Loucy (cell line): ENCODE results near the gene EPYC.

Source experiments
- H2AFZ ChIP-seq: fragments of 200-600 bp; sonication (generic); 2 replicates; pipeline ENCODE4 v1.6.0; 2016; ENCODE audit warnings: antibody characterized with exemption, mild to moderate bottlenecking, low read length, moderate library complexity
- H3F3A ChIP-seq: fragments of 200-600 bp; 2 replicates; pipeline ENCODE4 v1.6.0; 2016; ENCODE audit warnings: antibody characterized with exemption, low read depth, mild to moderate bottlenecking
- H3K27me3 ChIP-seq: fragments of 200-600 bp; sonication (generic); 2 replicates; pipeline ENCODE4 v1.6.1; 2014; ENCODE audit warnings: low read length, mild to moderate bottlenecking; ENCODE audit not compliant: insufficient read depth, poor library complexity, severe bottlenecking
- H3K36me3 ChIP-seq: fragments of 200-600 bp; sonication (generic); 2 replicates; pipeline ENCODE4 v1.6.1; 2016; ENCODE audit warnings: low read length; ENCODE audit not compliant: insufficient read depth
- H3K4me1 ChIP-seq: fragments of 200-600 bp; sonication (generic); 2 replicates; pipeline ENCODE4 v1.5.1; 2014; ENCODE audit warnings: low read length, mild to moderate bottlenecking; ENCODE audit not compliant: insufficient read depth, poor library complexity, severe bottlenecking
- H3K4me2 ChIP-seq: fragments of 200-600 bp; sonication (generic); 2 replicates; pipeline ENCODE4 v1.6.0; 2014; ENCODE audit warnings: antibody characterized with exemption, low read length, low read depth, mild to moderate bottlenecking; ENCODE audit not compliant: poor library complexity, severe bottlenecking
- H3K4me3 ChIP-seq: fragments of 200-600 bp; sonication (generic); 2 replicates; pipeline ENCODE4 v1.5.1; 2014; ENCODE audit warnings: low read length, mild to moderate bottlenecking, mixed read lengths; ENCODE audit not compliant: poor library complexity, severe bottlenecking
- H3K79me2 ChIP-seq: fragments of 200-600 bp; sonication (generic); 2 replicates; pipeline ENCODE4 v1.6.1; 2014; ENCODE audit warnings: low read length; ENCODE audit not compliant: insufficient read depth
- H3K9ac ChIP-seq: fragments of 200-600 bp; sonication (generic); 2 replicates; pipeline ENCODE4 v1.6.0; 2014; ENCODE audit warnings: mild to moderate bottlenecking, low read depth, low read length, moderate library complexity; ENCODE audit not compliant: poor library complexity, severe bottlenecking
- H3K9me2 ChIP-seq: fragments of 200-600 bp; sonication (generic); replicated peaks from 2 replicates; pipeline ENCODE4 v1.6.1; 2016; ENCODE audit warnings: low read depth, low read length, mixed read lengths
- H3K9me3 ChIP-seq: fragments of 200-600 bp; sonication (generic); 2 replicates; pipeline ENCODE4 v1.6.1; 2014; ENCODE audit warnings: mild to moderate bottlenecking, antibody characterized with exemption, low read length, low read depth; ENCODE audit not compliant: insufficient read depth
- H4K20me1 ChIP-seq: fragments of 200-600 bp; sonication (generic); 2 replicates; pipeline ENCODE4 v1.6.0; 2014; ENCODE audit warnings: antibody characterized with exemption, low read length, mild to moderate bottlenecking; ENCODE audit not compliant: insufficient read depth, poor library complexity, severe bottlenecking
- CTCF ChIP-seq: fragments of 200-600 bp; sonication (generic); conservative IDR thresholded peaks from 2 replicates; pipeline ENCODE4 v1.5.1; 2014; ENCODE audit warnings: mild to moderate bottlenecking, antibody characterized with exemption, low read length
- EZH2phosphoT487 ChIP-seq: fragments of 200-600 bp; IDR thresholded peaks from 2 replicates; pipeline ENCODE4 v1.6.1; 2018; ENCODE audit warnings: antibody characterized with exemption, mild to moderate bottlenecking, moderate library complexity, borderline replicate concordance

EPYC gene

GRCh38 chr12:91019455-91019854 lies 14.7 kb upstream of the EPYC start:
- Histone ChIP-seq H3K9ac (no peak overlapping the region), H3F3A (no peaks in the 10 kb centered on the region), H3K36me3 (no peaks in the 10 kb centered on the region), H3K9me2 (no peaks in the 10 kb centered on the region), H3K4me1 (no peaks in the 10 kb centered on the region), H3K9me3 (no peaks in the 10 kb centered on the region), H3K4me3 (no peak overlapping the region), H2AFZ (no peak overlapping the region), H4K20me1 (no peaks in the 10 kb centered on the region), H3K79me2 (no peaks in the 10 kb centered on the region), H3K4me2 (no peak overlapping the region), H3K27me3 (no peaks in the 10 kb centered on the region)
- TF ChIP-seq CTCF: no peak
- TF ChIP-seq EZH2phosphoT487: no peak

- TF ChIP-seq EZH2phosphoT487 (no peak), CTCF (no peak)
- H3K27me3 ChIP-seq: no peaks in the 10 kb centered on the region
- H3K4me3 ChIP-seq: no peak overlapping the region
- H3K36me3 ChIP-seq: no peaks in the 10 kb centered on the region
- H3K4me1 ChIP-seq: no peaks in the 10 kb centered on the region
- no peak overlapping the region for H3K4me2 ChIP-seq
- H4K20me1 ChIP-seq: no peaks in the 10 kb centered on the region
- H3K9me2 ChIP-seq: no peaks in the 10 kb centered on the region
- no peaks in the 10 kb centered on the region for H3K79me2 ChIP-seq
- H3F3A ChIP-seq: no peaks in the 10 kb centered on the region
- H3K9ac ChIP-seq: no peak overlapping the region
- H2AFZ ChIP-seq: no peak overlapping the region
- no peaks in the 10 kb centered on the region for H3K9me3 ChIP-seq
These were observed 12.9 kb upstream of the EPYC start for GRCh38 chr12:91017511-91018263.

GRCh38 chr12:91017043-91017442 lies 12.3 kb upstream of the EPYC start:
- no peaks in the 10 kb centered on the region for H3K4me1 ChIP-seq
- H3K4me2 ChIP-seq: no peak overlapping the region
- H3K4me3 ChIP-seq: no peak overlapping the region
- TF ChIP-seq EZH2phosphoT487 (no peak), CTCF (no peak)
- no peak overlapping the region for H3K9ac ChIP-seq
- H3F3A ChIP-seq: no peaks in the 10 kb centered on the region
- H3K27me3 ChIP-seq: no peaks in the 10 kb centered on the region
- no peaks in the 10 kb centered on the region for H3K79me2 ChIP-seq
- H3K9me2 ChIP-seq: no peaks in the 10 kb centered on the region
- no peaks in the 10 kb centered on the region for H3K36me3 ChIP-seq
- H4K20me1 ChIP-seq: no peaks in the 10 kb centered on the region
- H3K9me3 ChIP-seq: no peaks in the 10 kb centered on the region
- H2AFZ ChIP-seq: no peak overlapping the region
